ENCODE measurements around the gene NCKAP5. TPM values are rescaled to one million over a fixed set of nuclear protein-coding genes. Genes with fewer than 3 reads are reported as not detected.

The NCKAP5 gene
- total and polyA plus RNA-seq, 2 experiments from 2014 or later, result 0.21 to 0.31 TPM

- Histone ChIP-seq H3K4me3 (no peak overlapping the region), H3K4me1 (ENCODE audit: low read depth) (no peaks in the 10 kb centered on the region)
Measured at GRCh38 chr2:133442393-133442792, 125.9 kb downstream of the NCKAP5 start.

GRCh38 chr2:133439565-133439920, 128.7 kb downstream of the NCKAP5 start:
- no peaks in the 10 kb centered on the region for H3K27me3 ChIP-seq
- no peak overlapping the region for H3K27ac ChIP-seq
- H3K4me3 ChIP-seq, result no peak overlapping the region
- H3K4me1 ChIP-seq (ENCODE audit: low read depth), result peaks cover 5% of the 10 kb centered on the region
- DNase-seq (ENCODE audit: low read depth in 1 of 2, low spot score in 1 of 2), result no peak
- no peaks in the 10 kb centered on the region for H3K9me3 ChIP-seq (ENCODE audit: low read depth)
- no peaks in the 10 kb centered on the region for H3K36me3 ChIP-seq
- no peak for TF ChIP-seq CTCF (IDR thresholded peaks at IDR 0.05; ENCODE audit: low read depth, low read length)

More at GRCh38 chr2:133442393-133442792, 125.9 kb downstream of the NCKAP5 start:
- TF ChIP-seq CTCF (IDR thresholded peaks at IDR 0.05; ENCODE audit: low read depth, low read length), result no peak
- Histone ChIP-seq H3K36me3 (no peaks in the 10 kb centered on the region), H3K27me3 (no peaks in the 10 kb centered on the region), H3K27ac (no peak overlapping the region), H3K9me3 (ENCODE audit: low read depth) (no peaks in the 10 kb centered on the region)
- DNase-seq (ENCODE audit: low read depth in 1 of 2, low spot score in 1 of 2), result no peak

- Histone ChIP-seq H3K9me3 (ENCODE audit: low read depth) (no peaks in the 10 kb centered on the region), H3K27ac (no peak overlapping the region), H3K27me3 (no peaks in the 10 kb centered on the region), H3K4me1 (ENCODE audit: low read depth) (peaks cover 5% of the 10 kb centered on the region), H3K4me3 (no peak overlapping the region), H3K36me3 (no peaks in the 10 kb centered on the region)
- no peak for DNase-seq (ENCODE audit: low read depth in 1 of 2, low spot score in 1 of 2)
- TF ChIP-seq CTCF (IDR thresholded peaks at IDR 0.05; ENCODE audit: low read depth, low read length), result no peak
Measured at GRCh38 chr2:133438848-133439564, 129.3 kb downstream of the NCKAP5 start.

- no peaks in the 10 kb centered on the region for H3K27me3 ChIP-seq
- H3K4me1 ChIP-seq (ENCODE audit: low read depth), result peaks cover 5% of the 10 kb centered on the region
- H3K27ac ChIP-seq, result no peak overlapping the region
- H3K4me3 ChIP-seq, result no peak overlapping the region
- H3K36me3 ChIP-seq, result no peaks in the 10 kb centered on the region
- H3K9me3 ChIP-seq (ENCODE audit: low read depth), result no peaks in the 10 kb centered on the region
- no peak for TF ChIP-seq CTCF (IDR thresholded peaks at IDR 0.05; ENCODE audit: low read depth, low read length)
- no peak for DNase-seq (ENCODE audit: low read depth in 1 of 2, low spot score in 1 of 2)
Measured at GRCh38 chr2:133438026-133438425, 130.2 kb downstream of the NCKAP5 start.

- no peaks in the 10 kb centered on the region for H3K27me3 ChIP-seq
- H3K36me3 ChIP-seq, result no peaks in the 10 kb centered on the region
- H3K4me1 ChIP-seq (ENCODE audit: low read depth), result peaks cover 5% of the 10 kb centered on the region
- TF ChIP-seq CTCF (IDR thresholded peaks at IDR 0.05; ENCODE audit: low read depth, low read length), result no peak
- no peak overlapping the region for H3K27ac ChIP-seq
- no peak overlapping the region for H3K4me3 ChIP-seq
- H3K9me3 ChIP-seq (ENCODE audit: low read depth), result no peaks in the 10 kb centered on the region
- DNase-seq (ENCODE audit: low read depth in 1 of 2, low spot score in 1 of 2), result no peak
Measured at GRCh38 chr2:133437492-133437891, 130.8 kb downstream of the NCKAP5 start.

Measured in cardiac muscle cell (in vitro differentiated cells and primary cell).